HG03095 (cell line): Measurements from ENCODE around the gene BCKDHB.
A peak's percentile ranks its signal among the peaks of the same experiment; 100 is the strongest.

Source experiments
- ATAC-seq: cut with Tn5 transposase; IDR thresholded peaks from one replicate; pipeline ENCODE4 v1.9.1; 2021; ENCODE audit warnings: moderate library complexity; ENCODE audit not compliant: unreplicated experiment

Gene BCKDHB

DNA sequence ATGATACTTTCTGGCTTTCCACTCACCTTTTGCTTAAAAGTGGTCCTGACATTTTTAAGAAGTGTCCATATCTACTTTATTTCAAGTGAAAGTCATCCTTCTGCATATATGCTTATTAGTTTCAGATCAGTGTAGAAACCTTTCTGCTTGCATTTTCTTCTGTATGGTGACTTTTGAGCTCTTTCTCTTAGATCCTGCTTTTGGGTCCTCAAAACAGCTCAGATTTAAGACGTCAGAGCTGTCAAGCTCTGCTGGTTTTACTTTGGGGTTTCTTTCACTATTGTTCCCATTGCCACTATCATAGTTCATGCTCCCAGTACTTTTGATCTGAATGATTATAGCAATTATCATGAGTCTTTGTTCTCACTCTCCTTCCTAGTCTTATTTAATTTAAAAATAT lies 41.7 kb downstream of the BCKDHB start:
- no peak for ATAC-seq

DNA sequence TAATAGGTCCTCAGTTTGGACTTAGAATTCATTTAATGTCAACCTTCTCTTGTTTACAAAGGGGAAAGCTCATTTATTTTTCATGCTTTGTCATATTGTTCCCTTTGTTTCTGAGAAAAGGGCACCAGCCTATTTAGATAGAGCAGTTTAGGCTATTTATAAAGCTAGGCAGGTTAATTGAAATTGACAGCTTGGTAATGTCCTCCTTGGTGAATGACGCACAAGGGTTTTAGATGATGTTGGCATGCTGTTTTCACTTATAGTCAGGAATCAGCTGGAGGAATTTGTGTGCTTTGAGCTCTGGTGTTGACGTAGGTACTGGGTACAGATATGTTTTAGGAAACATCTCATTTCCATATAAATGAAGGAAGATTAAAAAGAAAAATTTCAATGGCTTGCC lies 45.2 kb downstream of the BCKDHB start:
- ATAC-seq = no peak

DNA sequence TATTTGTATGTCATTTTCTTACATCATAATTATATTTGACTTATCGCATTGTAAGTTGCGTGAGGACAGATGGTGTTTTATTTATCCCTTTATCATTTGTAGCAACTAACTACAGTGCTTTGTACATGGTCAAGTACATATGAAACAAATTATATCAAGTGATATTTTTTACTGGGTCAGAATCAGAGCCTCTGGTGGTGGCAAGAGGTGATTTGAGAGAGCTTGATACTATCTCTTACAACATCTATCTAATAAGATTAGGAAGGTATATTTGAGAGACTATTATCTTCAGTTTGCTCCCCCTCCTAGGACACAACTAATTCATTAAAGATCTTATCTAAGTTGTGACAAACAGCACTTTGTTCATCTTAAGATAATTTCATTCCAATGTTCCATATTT lies 47.7 kb downstream of the BCKDHB start:
- no peak for ATAC-seq

DNA sequence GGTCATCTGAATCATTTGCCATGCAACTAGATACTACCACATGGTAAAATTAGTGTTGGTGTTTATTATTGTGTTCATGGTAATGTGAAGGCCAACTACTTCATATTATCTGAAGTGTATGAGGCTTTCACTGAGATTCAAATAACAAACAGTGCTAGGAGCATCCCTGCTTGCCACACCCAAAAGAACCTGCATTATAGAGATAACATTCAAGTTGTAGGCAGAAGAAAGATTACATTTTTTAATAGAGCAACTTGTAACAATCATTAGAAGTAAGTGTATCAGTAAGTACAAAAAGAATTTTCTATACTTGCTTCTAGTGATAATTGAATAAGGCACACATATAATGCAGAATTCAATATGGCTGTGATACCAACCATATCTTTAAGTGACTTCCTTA lies 49.8 kb downstream of the BCKDHB start:
- ATAC-seq = no peak

DNA sequence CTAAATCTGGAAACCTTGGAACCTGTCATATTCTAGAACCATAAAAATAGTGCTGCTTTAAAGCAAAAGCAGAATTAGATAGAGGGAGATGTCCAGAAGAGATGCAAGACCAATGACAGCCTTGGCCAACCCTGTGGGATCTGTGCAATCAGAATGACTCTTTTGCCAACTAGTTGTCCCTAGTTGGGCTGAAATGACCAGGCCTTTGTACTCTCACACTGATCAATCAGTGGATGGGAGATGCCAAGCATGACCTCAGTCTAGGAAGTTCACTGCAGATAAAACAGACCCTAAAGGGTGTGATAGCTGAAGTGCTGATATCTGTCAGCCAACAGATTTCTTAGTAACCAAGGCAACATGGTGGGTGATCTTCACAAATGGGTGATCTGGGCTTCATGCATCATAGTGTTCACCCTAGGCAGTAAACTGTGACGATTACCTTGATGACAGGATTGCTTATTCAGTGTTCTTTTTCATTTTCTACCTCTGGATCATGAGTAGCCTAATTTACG lies 52.1 kb downstream of the BCKDHB start:
- no peak for ATAC-seq

DNA sequence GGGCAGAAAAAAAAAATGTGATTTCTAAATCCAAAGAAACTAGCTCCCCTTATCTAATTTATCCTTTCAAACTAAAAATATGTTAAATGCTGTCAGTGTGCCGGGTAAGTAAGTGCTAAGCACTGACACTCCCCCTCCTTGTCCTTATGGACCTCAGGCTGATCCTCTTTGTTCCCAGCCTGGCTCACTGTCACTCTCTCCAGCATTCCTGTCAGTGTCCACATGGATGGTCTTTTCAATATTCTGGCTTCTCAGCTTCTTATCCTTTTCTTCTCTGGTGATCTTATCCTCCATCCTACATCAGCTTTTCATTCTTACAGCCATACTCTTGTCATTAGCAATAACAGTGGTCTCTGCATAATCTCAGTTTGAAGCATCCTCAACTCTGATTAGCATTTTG lies 55.0 kb downstream of the BCKDHB start:
- ATAC-seq = no peak

DNA sequence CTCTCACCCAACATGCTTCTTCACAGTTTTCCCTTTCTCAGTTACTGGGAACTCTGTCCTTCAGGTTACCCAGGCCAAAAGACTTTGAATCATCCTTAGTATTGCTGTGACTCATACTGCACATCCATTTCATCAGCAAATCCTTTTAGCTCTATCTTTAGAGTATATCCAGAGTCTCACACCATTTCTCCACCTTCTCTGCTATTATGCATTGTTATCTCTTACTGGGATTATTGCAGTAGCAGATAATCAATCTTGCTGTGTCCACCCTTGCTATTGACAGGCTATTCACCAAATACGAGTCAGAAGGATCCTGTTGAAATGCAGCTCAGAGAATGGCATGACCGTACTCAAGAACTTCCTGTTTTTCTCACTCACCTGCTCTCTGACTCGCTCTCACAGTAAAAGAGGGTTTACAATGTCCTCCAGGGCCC lies 57.3 kb downstream of the BCKDHB start:
- ATAC-seq = peak; percentile 69

DNA sequence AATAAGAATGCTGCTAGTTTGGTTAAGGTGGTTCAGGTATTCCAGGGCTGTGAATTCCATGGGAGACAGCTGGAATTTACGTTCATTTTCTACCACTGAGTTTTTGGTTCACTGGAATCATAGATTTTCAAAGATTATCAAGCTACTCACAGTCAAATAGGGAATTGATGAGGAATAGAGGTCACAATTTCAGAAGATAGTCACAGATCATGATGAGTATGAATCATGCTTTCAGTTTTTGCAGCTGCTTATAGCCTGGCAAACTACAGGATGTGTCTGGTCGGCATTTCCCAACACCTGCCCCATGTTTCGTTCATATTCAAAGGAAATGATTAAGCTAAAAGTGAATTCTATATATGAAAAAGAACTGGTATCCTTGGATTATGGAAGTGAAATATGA lies 58.7 kb downstream of the BCKDHB start:
- peak; percentile 92 for ATAC-seq

DNA sequence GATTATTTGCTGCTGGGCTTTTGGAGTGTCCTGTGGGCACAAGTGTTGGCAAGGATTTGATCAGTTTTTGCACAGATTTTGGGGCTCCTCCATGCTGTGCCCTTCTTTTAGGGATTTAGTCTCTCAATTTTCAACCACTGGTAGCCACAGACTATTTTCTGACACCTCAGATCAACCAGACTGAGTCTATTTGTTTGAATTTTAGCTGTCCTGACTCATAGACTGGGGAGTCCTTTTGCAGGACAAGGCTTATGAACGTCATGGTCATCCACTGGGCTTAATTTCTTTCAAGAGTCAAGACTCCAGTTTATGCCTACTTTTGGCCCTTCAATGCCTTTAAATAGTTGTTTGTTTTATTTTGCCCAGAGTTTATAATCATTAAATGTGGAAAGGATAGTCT lies 59.3 kb downstream of the BCKDHB start:
- ATAC-seq = no peak

DNA sequence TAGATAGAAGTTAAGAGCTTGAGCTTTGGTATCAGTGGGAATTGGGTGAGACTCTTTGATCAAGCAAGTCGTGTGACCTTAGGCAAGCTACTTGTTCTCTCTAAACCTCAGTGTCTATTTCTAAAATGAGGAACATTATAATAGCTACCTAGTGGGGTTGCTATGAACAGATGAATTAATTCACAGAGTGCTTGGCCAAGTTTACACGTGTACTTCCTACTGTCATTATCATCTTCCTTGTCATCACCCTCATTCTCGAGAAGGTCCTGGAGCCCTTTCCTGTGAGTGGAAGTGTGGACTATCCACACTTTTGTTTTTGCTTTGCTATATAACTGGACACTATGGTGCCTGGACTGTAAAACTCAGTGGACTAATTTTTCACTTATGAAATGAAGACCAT lies 64.0 kb downstream of the BCKDHB start:
- ATAC-seq = no peak

DNA sequence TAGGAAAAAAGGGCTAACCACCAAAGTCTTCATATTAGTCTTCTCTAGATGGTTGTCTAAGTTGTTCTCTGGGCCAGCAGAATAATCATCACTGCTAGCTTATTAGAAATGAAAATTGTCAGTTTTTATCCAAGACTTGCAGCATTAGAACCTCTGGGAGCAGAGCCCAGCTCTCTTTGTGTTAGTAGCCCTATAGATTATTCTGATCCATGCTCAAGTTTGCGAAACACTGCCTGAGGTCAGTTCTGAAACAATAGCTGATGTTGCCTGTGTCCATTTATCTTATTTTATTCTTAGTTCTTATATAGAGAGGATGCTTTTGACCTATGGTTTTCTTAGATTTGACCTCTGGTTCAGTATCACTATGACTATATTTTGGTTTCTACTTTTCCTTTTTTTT lies 66.9 kb downstream of the BCKDHB start:
- ATAC-seq = no peak

DNA sequence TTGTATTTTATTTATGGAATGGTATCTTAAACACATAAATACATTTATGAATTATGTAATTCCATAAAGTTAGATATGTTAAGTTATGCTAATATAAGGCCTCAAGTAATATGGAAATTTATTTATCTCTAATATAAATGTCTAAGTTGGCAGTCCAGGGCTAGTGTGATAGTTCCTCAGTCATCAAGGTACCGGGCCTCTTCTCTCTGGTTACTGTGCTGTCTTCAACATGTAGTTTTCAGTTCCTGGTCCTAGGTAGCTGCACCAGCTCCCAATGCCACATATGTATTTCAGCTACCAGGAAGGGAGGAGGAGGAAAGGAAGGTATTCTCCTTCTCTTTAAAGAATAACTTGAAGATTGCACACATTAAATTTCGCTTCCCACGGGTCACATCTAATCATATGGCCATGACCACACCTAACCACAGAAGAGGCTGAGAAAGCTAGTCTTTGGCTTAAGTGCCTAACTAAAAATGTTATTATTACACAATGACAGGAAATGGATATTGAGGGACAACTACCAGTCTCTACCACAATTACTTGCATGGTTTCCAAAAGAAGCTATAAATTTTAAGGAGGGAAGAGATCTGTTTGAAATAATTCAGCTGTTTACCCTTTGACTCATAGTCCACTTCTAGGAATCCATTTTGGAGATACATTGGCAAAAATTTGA lies 68.6 kb downstream of the BCKDHB start:
- ATAC-seq = no peak

DNA sequence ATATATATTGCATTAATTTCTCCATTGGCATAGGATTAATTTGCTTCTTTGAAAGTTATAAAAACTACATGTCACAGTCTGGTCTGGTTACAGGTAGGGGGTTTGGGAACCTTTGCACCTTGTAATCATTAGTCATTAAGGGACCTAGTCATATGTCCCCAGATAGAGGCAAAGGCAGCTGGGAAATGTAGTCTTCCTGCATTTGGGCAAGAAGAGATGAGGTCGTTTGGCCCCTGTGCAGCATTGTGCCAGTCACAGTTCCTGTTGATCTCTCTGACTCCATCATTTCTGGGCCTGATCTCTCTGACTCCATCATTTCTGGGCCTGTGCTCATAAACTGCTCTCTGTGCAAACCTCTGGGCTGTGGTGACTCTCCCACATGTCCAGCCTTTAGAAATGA lies 73.2 kb downstream of the BCKDHB start:
- ATAC-seq = no peak

DNA sequence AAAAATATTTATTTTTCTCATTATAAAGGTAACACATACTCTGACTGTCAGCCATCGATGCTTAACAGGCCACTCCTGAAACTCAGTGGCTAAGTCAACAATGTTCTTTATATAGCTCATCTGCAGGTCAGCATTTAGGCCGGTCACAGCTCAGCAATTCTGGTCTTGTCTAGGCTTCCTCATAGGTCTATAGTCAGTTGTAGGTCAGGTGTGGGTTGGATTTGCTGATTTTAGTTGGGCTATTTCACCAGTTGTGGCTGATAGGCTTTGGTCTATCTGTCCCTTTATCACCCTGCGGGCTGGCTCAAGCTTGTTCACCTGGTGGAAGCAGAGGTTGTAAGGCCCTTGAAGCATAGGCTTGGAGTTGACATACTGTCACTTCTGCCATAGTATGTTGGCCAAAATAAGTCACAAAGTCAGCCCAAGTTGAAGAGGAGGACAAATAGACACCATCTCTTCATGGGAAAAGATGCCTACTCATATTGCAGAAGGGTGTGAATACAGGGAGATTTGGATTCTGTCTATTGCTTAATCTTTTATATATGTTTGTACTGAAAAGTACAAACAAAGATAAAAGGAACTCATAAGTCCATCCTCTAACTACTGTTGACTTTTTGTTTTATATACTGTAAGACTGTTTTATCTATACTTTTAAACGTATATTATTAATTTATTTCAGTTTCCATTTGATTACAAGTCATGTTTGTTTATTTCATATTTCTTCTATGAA lies 75.0 kb downstream of the BCKDHB start:
- ATAC-seq = no peak

DNA sequence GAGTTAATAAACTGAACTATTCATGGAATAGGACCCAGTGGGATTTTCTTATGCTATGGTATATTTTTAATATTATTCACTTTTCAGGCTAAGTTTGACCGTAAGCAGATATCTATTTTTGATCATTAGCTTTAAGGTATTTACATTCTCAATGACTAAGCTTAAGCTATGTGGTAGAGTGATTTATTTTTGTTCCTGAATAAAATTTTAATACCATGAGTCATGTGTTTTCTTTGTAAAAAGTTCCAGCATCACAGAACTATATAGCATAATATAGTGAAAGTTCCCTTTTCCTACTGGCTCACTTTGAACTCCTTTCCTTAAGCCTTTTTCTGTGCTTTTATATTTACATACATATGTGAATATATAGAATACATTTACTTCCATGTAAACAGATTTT lies 75.8 kb downstream of the BCKDHB start:
- ATAC-seq = no peak

DNA sequence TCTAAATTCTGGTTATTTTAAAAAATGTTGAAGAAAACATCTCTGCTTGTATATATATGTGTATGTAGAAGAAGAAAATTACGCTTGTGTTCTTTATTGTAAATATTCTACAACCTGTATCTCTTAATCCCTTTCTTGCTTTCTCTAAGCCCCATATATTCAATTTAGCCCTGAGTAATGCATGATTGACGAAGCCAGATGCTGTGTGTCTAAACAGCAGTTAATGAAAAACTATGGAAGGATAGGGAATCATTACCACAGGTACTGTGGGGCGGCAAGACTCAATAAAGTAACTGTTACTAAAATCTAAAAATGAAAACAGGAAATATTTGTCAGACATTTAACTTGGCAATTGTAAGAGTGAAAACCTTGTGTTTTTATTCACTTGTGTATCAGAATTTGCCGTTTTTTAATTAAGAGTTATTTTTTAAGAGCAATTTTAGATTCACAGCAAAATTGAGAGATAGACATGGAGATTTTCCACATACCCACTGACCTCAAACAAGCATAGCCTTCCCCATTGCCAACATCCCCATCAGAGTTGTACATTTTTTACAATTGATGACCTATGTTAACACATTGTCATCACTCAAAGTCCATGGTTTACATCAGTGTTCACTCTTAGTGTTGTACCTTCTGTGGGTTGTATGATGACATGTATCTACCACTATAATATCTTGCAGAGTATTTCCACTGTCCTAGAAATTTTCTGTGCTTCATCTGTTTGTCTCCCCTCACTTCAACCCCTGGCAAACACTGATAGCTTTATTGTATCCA lies 76.7 kb downstream of the BCKDHB start:
- no peak for ATAC-seq

DNA sequence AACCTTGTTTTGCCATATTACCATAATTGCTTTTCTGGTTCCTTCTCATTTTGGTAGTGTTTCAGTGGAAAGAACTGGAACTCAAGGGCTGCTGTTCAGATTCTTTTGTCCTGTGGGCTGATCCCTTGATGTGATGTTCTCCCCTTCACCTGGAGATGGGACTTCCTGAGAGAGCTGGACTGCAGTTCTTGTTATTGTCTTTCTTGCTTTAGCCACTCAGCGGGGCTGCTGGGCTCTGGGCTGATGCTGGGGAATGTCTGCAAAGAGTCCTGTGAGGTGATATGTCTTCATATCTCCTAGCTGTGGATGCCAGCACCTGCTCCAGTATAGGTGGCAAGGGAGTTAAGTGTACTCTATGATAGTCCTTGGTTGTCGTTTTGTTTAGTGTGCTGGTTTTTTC lies 79.0 kb downstream of the BCKDHB start:
- ATAC-seq = no peak

DNA sequence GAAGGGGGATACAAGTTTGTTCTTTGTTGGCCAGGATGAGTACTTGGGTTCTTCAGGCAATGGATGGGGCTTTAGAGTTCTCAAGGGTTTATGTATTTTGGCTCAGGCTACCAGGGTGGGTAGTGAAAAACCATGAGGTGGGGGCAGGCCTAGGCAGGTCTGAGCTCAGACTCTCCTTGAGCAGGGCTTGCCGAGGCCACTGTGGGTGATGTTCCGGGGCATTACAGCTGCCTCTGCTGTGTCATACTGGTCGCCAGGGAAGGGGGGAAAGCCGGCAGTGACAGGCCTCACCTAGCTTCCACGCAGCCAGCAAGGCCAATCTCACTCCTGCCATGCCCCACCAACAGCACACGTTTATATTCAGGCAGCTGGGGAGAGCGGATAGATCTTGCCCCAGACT lies 79.6 kb downstream of the BCKDHB start:
- no peak for ATAC-seq

DNA sequence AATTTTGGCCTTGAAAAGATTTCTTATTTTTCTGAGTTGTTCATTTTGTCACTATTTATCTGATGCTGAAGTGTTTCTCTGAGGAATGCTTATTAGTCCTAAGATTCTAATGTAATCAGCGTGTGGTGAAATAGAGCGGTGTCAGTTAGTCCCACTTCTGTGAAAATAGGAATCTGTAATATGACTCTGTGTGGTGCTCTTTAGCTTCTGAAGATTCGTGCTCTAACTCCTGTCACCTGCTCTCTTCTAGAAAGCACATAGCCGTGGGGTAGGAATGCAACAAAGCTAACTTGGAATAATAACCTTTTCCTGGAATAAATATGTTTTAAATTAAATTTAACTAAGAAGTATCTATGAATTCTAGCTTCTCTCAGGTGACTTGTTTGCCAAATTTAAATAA lies 90.4 kb downstream of the BCKDHB start:
- ATAC-seq = no peak

DNA sequence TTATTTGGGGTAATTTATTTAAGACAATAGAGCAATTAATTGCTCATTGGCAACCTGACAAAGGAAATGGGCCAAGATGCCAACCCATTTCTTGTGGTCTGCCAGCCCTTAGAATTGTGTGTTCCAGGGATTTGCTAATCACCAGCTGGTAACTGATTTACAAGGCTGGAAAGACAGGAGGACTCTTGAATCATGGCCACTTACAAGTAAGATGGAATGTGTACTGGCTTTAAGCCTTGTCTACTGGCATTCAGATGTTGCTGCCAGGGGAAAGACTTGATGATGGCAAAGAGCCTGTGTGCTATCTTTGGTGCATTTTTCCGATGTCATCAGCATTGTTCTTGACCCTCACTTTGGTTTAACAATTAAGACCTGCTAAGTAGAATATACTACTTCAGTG lies 91.0 kb downstream of the BCKDHB start:
- ATAC-seq = no peak

DNA sequence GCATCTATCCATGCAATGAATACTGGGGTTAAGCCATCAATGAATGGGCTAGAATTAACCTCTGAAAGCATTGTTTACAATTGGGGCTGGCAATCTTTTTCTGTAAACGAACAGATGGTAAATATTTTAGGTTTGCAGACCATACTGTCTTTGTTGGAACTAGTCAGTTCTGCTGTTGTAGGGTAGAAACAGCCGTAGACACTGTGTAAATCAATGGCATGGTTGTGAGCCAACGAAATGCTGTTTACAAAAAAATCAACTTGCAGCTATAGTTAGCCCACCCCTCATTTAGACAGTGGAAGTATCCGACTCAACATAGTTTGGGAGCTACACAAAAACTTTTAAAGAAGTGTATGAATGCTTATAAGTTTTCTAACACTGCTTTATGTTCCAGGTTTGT lies 91.5 kb downstream of the BCKDHB start:
- no peak for ATAC-seq

DNA sequence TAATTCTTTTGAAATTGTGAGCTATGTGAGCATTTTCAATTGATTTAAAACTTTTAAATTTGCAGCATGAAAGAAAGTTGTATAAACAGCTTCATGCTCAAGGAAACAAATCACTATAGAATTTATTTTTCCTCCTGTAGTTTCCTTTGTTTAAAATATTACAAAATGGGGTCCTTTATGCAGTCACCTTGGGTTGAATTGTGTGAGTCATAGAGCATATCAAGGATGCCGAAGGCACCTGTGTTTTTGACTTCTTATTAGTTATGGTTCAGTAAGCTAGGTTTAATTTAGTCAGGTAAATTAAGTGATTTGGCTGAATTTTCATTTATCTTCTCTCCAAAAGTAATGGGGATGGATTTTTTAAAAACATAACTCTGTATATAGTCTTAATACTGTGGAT lies 96.8 kb downstream of the BCKDHB start:
- no peak for ATAC-seq
